Astrocyte (in vitro differentiated cells and primary cell): Measurements from ENCODE around the gene POM121L2.
"Not testable (repeated sequence)": the region's sequence is repeated elsewhere in the genome, so short reads cannot be mapped to it uniquely, and the experiment has no call there.

Source experiments
- EZH2 ChIP-seq: IDR thresholded peaks from 2 replicates; pipeline ENCODE4 v1.6.1; 2012; ENCODE audit warnings: mild to moderate bottlenecking, low read length, inconsistent platforms; ENCODE audit not compliant: insufficient read depth
- TF ChIP-seq, protein P1 (sequence below): IDR thresholded peaks from 2 replicates; pipeline ENCODE4 v1.5.1; 2011; ENCODE audit warnings: low read depth, mild to moderate bottlenecking, inconsistent platforms, low read length, moderate library complexity; ENCODE audit not compliant: insufficient read depth

DNA sequence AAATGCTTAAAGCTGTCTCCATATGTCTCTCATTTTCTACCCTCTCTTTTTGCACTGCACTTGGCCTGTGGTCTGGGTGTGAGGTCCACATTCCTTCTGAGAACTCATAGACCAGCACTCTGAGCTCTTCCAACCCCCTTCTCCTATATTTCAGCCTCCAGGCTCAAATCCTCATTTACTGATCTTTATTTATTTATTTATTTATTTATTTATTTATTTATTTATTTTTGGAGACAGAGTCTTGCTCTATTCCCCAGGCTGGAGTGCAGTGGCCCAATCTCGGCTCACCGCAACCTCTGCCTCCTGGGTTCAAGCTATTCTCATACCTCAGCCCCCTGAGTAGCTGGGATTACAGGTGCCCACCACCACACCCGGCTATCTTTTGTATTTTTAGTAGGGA is 45.1 kb downstream of the POM121L2 start:
- TF ChIP-seq, protein P1, sequence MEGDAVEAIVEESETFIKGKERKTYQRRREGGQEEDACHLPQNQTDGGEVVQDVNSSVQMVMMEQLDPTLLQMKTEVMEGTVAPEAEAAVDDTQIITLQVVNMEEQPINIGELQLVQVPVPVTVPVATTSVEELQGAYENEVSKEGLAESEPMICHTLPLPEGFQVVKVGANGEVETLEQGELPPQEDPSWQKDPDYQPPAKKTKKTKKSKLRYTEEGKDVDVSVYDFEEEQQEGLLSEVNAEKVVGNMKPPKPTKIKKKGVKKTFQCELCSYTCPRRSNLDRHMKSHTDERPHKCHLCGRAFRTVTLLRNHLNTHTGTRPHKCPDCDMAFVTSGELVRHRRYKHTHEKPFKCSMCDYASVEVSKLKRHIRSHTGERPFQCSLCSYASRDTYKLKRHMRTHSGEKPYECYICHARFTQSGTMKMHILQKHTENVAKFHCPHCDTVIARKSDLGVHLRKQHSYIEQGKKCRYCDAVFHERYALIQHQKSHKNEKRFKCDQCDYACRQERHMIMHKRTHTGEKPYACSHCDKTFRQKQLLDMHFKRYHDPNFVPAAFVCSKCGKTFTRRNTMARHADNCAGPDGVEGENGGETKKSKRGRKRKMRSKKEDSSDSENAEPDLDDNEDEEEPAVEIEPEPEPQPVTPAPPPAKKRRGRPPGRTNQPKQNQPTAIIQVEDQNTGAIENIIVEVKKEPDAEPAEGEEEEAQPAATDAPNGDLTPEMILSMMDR, result not testable (repeated sequence)
- not testable (repeated sequence) for TF ChIP-seq EZH2
